ENCODE measurements around the gene TJAP1. TPM values are rescaled to one million over a fixed set of nuclear protein-coding genes. Genes with fewer than 3 reads are reported as not detected.

The TJAP1 gene
- total and polyA plus RNA-seq, 10 donors, result 13.5 to 40.0 (median 33.3) TPM

- 91 to 96% (median 93%) methylated on average over 2 of the region's 2 CpGs for WGBS, 5 donors
- intact Hi-C loops (cut with DNase I; ENCODE audit: low total_unique reads), result no loop called here
- no peaks in the 10 kb centered on the region for H3K9me3 ChIP-seq
- H3K27ac ChIP-seq, result no peak overlapping the region
- H3K4me1 ChIP-seq, result peaks cover 16 to 65% (median 40%) of the 10 kb centered on the region in 6 donors
- H3K36me3 ChIP-seq, result peaks cover 0 to 14% (median 0%) of the 10 kb centered on the region in 6 donors
- DNase-seq, result no peak
- H3K27me3 ChIP-seq (replicated peaks in 1 of 7), result no peaks in the 10 kb centered on the region
- TF ChIP-seq POLR2AphosphoS5 (IDR thresholded peaks at IDR 0.05), result no peak
- TF ChIP-seq CTCF (IDR thresholded peaks at IDR 0.05 in 8 of 11, conservative IDR thresholded peaks at IDR 0.05 in 3 of 11), result no peak
- TF ChIP-seq POLR2A (IDR thresholded peaks at IDR 0.05), result no peak
- H3K4me3 ChIP-seq, result no peak overlapping the region
Measured at GRCh38 chr6:43481075-43481474, 3.7 kb downstream of the TJAP1 start.

GRCh38 chr6:43481591-43482236 lies 4.3 kb downstream of the TJAP1 start:
- intact Hi-C loops (cut with DNase I; ENCODE audit: low total_unique reads), result no loop called here
- H3K27ac ChIP-seq, result no peak overlapping the region
- WGBS, 5 donors, result 91 to 93% (median 92%) methylated on average over 11 of the region's 11 CpGs
- peaks cover 0 to 20% (median 0%) of the 10 kb centered on the region in 6 donors for H3K36me3 ChIP-seq
- H3K9me3 ChIP-seq, result no peaks in the 10 kb centered on the region
- peaks cover 16 to 63% (median 38%) of the 10 kb centered on the region in 6 donors for H3K4me1 ChIP-seq
- H3K4me3 ChIP-seq, result no peak overlapping the region
- no peak for DNase-seq
- no peak for TF ChIP-seq POLR2AphosphoS5 (IDR thresholded peaks at IDR 0.05)
- TF ChIP-seq POLR2A (IDR thresholded peaks at IDR 0.05), result no peak
- TF ChIP-seq CTCF (IDR thresholded peaks at IDR 0.05 in 8 of 11, conservative IDR thresholded peaks at IDR 0.05 in 3 of 11), result no peak
- H3K27me3 ChIP-seq (replicated peaks in 1 of 7), result no peaks in the 10 kb centered on the region

GRCh38 chr6:43488667-43489276 lies 11.4 kb downstream of the TJAP1 start:
- H3K27me3 ChIP-seq (replicated peaks in 1 of 7), result no peaks in the 10 kb centered on the region
- intact Hi-C loops (cut with DNase I; ENCODE audit: low total_unique reads), result no loop called here
- WGBS, 5 donors, result 61 to 84% (median 75%) methylated on average over 4 of the region's 4 CpGs
- no peak overlapping the region for H3K27ac ChIP-seq
- no peak for TF ChIP-seq POLR2AphosphoS5 (IDR thresholded peaks at IDR 0.05)
- TF ChIP-seq POLR2A (IDR thresholded peaks at IDR 0.05), result no peak
- no peak for TF ChIP-seq CTCF (IDR thresholded peaks at IDR 0.05 in 8 of 11, conservative IDR thresholded peaks at IDR 0.05 in 3 of 11)
- no peaks in the 10 kb centered on the region for H3K9me3 ChIP-seq
- H3K4me3 ChIP-seq, result no peak overlapping the region
- DNase-seq, result no peak
- peaks cover 0 to 13% (median 0%) of the 10 kb centered on the region in 6 donors for H3K4me1 ChIP-seq
- peaks cover 0 to 50% (median 0%) of the 10 kb centered on the region in 6 donors for H3K36me3 ChIP-seq

- Histone ChIP-seq H3K4me3 (no peak overlapping the region), H3K27me3 (replicated peaks in 1 of 7) (no peaks in the 10 kb centered on the region), H3K36me3 (peaks cover 0 to 55% (median 0%) of the 10 kb centered on the region in 6 donors), H3K27ac (no peak overlapping the region), H3K4me1 (peaks cover 0 to 13% (median 0%) of the 10 kb centered on the region in 6 donors), H3K9me3 (no peaks in the 10 kb centered on the region)
- no peak for DNase-seq
- intact Hi-C loops (cut with DNase I; ENCODE audit: low total_unique reads), result no loop called here
- 72 to 94% (median 92%) methylated on average over 10 to 12 of the region's 12 CpGs for WGBS, 5 donors
- no peak for TF ChIP-seq CTCF (IDR thresholded peaks at IDR 0.05 in 8 of 11, conservative IDR thresholded peaks at IDR 0.05 in 3 of 11)
- no peak for TF ChIP-seq POLR2A (IDR thresholded peaks at IDR 0.05)
- TF ChIP-seq POLR2AphosphoS5 (IDR thresholded peaks at IDR 0.05), result no peak
Measured at GRCh38 chr6:43489277-43490072, 12.1 kb downstream of the TJAP1 start.
